Smooth muscle cell (in vitro differentiated cells): ENCODE measurements around the gene FRMD8. TPM values are rescaled to one million over a fixed set of nuclear protein-coding genes. Genes with fewer than 3 reads are reported as not detected.
A peak's percentile ranks its signal among the peaks of the same experiment; 100 is the strongest.

Experiments
- DNase-seq: peaks from one replicate; lab custom pipeline; 2025; ENCODE audit not compliant: unreplicated experiment; lab: John Stamatoyannopoulos, UW
- H2AFZ ChIP-seq: fragments of 200-600 bp; sonication (generic); 2 replicates; pipeline ENCODE4 v1.6.0; 2016; ENCODE audit warnings: antibody characterized with exemption, low read depth, mild to moderate bottlenecking
- H3F3A ChIP-seq: fragments of 200-600 bp; sonication (generic); 2 replicates; pipeline ENCODE4 v1.6.0; 2017; ENCODE audit warnings: antibody characterized with exemption, low read depth
- H3K27ac ChIP-seq: fragments of 200-600 bp; sonication (generic); 2 replicates; pipeline ENCODE4 v1.5.1; 2016; ENCODE audit warnings: low read depth, mild to moderate bottlenecking
- H3K27me3 ChIP-seq: fragments of 200-600 bp; sonication (generic); 2 replicates; pipeline ENCODE4 v1.6.1; 2016; ENCODE audit warnings: low read depth, mild to moderate bottlenecking
- H3K36me3 ChIP-seq: fragments of 200-600 bp; sonication (generic); 2 replicates; pipeline ENCODE4 v1.5.1; 2016; ENCODE audit warnings: low read depth
- H3K4me1 ChIP-seq: fragments of 200-600 bp; sonication (generic); 2 replicates; pipeline ENCODE4 v1.5.1; 2016; ENCODE audit warnings: low read depth
- H3K4me2 ChIP-seq: fragments of 200-600 bp; sonication (generic); 2 replicates; pipeline ENCODE4 v1.6.0; 2016; ENCODE audit warnings: mild to moderate bottlenecking
- H3K4me3 ChIP-seq: fragments of 200-600 bp; sonication (generic); 2 replicates; pipeline ENCODE4 v1.5.1; 2016; ENCODE audit warnings: mild to moderate bottlenecking
- H3K79me2 ChIP-seq: fragments of 200-600 bp; sonication (generic); 2 replicates; pipeline ENCODE4 v1.6.0; 2016; ENCODE audit warnings: low read depth, mild to moderate bottlenecking
- H3K9ac ChIP-seq: fragments of 200-600 bp; sonication (generic); 2 replicates; pipeline ENCODE4 v1.6.0; 2016; ENCODE audit warnings: low read depth
- H3K9me3 ChIP-seq: fragments of 200-600 bp; sonication (generic); replicated peaks from 2 replicates; pipeline ENCODE4 v1.5.1; 2016; ENCODE audit warnings: low read depth
- H4K20me1 ChIP-seq: fragments of 200-600 bp; sonication (generic); 2 replicates; pipeline ENCODE4 v1.6.0; 2016; ENCODE audit warnings: low read depth
- CTCF ChIP-seq: fragments of 200-600 bp; sonication (generic); IDR thresholded peaks from 2 replicates; pipeline ENCODE4 v1.5.1; 2017; ENCODE audit warnings: borderline replicate concordance, mild to moderate bottlenecking, antibody characterized with exemption; ENCODE audit not compliant: insufficient read depth, poor library complexity, severe bottlenecking
- WGBS: methylation state at CpG from one replicate; pipeline ENCODE4 v1.1.7; 2016; ENCODE audit warnings: low lambda C conversion rate; 5-methylcytosine and 5-hydroxymethylcytosine counted together
- polyA plus RNA-seq: library from polyadenylated mRNA; unstranded; fragments of >200 nt; fragmentation: Nextera tagmentation; extraction: Ambion mirVana; gene quantifications from 2 replicates; pipeline ENCODE4 v1.2.1, GENCODE V29; 2016
- total RNA-seq: library from RNA; depleted of rRNA; stranded (reverse); fragments of >200 nt; gene quantifications from 2 replicates; pipeline ENCODE4 v1.2.3, GENCODE V29; 2014

The FRMD8 gene, protein sequence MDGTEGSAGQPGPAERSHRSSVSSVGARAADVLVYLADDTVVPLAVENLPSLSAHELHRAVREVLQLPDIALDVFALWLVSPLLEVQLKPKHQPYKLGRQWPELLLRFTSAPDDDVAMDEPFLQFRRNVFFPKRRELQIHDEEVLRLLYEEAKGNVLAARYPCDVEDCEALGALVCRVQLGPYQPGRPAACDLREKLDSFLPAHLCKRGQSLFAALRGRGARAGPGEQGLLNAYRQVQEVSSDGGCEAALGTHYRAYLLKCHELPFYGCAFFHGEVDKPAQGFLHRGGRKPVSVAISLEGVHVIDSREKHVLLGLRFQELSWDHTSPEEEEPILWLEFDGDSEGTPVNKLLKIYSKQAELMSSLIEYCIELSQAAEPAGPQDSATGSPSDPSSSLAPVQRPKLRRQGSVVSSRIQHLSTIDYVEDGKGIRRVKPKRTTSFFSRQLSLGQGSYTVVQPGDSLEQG
- 16.7 and 19.1 TPM in 2 replicates for total RNA-seq
- 37.8 and 40.8 TPM in 2 replicates for polyA plus RNA-seq

DNA sequence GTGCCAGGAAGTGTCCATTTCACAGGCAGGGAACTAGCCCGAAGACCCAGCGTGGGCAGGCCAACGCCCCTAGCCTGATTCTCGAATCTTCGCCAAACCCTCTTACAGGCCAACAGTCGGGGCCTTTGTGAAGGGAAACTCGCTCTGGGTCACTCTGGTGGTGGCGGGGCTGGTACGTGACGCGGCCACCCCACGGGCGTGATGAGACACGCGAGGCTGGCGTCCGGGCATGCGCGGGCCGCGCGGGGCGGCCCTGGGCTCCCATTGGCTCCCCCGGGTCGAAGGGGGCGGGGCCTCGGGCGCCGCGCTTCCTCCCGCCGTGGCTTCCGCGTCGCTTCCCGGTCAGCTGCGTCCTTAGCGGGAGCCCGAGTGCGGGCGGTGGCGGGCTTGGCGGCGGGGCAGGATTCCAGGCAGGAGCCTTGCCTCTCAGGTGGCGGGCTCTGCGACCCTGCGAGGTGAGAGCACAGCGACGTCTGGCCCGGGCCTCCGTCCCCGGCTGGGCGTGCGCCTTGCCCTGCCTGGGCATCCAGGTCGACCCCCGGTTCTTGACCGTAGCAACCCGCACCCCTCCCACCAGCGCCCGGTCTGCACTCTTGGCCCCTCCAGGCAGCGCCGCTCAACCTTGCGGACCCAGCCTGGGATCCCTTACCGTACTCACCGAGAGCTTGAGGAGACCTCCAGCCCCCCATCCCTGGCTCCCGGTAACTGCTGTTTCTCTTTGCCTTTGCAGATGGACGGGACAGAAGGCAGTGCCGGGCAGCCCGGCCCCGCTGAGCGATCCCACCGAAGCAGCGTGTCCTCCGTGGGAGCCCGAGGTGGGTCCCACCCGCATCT lies at the start of gene FRMD8:
Gene FRMD8, plus strand, starts transcription at position 331 of the 834 bp plus-strand sequence. Its CDS starts 400 bp downstream, at position 731.
- peaks cover 40% of the 10 kb centered on the region for H3F3A ChIP-seq
- H3K4me3 ChIP-seq: peak within 1 kb of the TSS; percentile 95
- H3K9ac ChIP-seq: peak within 1 kb of the TSS; percentile 91
- H3K4me1 ChIP-seq: peaks cover 39% of the 10 kb centered on the region
- H4K20me1 ChIP-seq: peaks cover 16% of the 10 kb centered on the region
- peaks cover 48% of the 10 kb centered on the region for H3K79me2 ChIP-seq
- no peaks in the 10 kb centered on the region for H3K27me3 ChIP-seq
- DNase-seq: peak; percentile 86
- no peak for TF ChIP-seq CTCF
- peak within 1 kb of the TSS; percentile 41 for H2AFZ ChIP-seq
- H3K9me3 ChIP-seq: no peaks in the 10 kb centered on the region
- peak within 1 kb of the TSS; percentile 97 for H3K27ac ChIP-seq
- WGBS: 7% methylated on average over 51 of the region's 76 CpGs
- peak within 1 kb of the TSS; percentile 100 for H3K4me2 ChIP-seq
- no peaks in the 10 kb centered on the region for H3K36me3 ChIP-seq

DNA sequence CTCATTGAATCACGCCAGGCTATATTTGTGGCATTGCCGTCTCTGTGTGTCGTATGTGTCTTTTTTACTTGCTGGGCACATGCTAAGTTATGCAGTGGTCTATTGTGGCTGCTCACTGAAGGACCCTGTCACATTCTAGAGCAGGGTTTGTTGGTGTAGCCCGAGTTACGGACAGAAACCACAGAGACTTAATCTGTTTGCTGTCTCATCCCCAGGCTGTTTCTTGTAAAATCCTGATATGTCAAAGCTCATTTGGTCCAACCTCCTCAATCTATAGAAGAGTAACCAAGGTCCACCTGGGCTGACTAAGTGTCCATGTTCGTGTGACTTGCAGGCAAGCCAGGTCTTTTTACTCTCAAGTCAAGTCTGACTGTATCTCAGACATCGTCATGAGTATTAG lies 47.8 kb upstream of the FRMD8 start:
- H3K4me1 ChIP-seq: peaks cover 10% of the 10 kb centered on the region
- WGBS: 80% methylated on average over 7 of the region's 7 CpGs

GRCh38 chr11:65340226-65340625 lies 46.2 kb upstream of the FRMD8 start:
- no peak for TF ChIP-seq CTCF
- H3K36me3 ChIP-seq: no peaks in the 10 kb centered on the region
- no peak overlapping the region for H3K9ac ChIP-seq
- no peak overlapping the region for H3K27ac ChIP-seq
- peaks cover 89% of the 10 kb centered on the region for H4K20me1 ChIP-seq
- H3F3A ChIP-seq: peaks cover 9% of the 10 kb centered on the region
- no peak overlapping the region for H2AFZ ChIP-seq
- H3K79me2 ChIP-seq: peaks cover 53% of the 10 kb centered on the region
- no peaks in the 10 kb centered on the region for H3K9me3 ChIP-seq
- peaks cover 6% of the 10 kb centered on the region for H3K4me1 ChIP-seq
- H3K4me2 ChIP-seq: no peak overlapping the region
- DNase-seq: no peak
- no peaks in the 10 kb centered on the region for H3K27me3 ChIP-seq
- 97% methylated on average over 11 of the region's 11 CpGs for WGBS
- no peak overlapping the region for H3K4me3 ChIP-seq

More for the DNA sequence above, 47.8 kb upstream of the FRMD8 start:
- no peaks in the 10 kb centered on the region for H3K36me3 ChIP-seq
- peaks cover 9% of the 10 kb centered on the region for H3F3A ChIP-seq
- no peak overlapping the region for H2AFZ ChIP-seq
- H3K9ac ChIP-seq: no peak overlapping the region
- no peak overlapping the region for H3K4me2 ChIP-seq
- H3K27me3 ChIP-seq: no peaks in the 10 kb centered on the region
- no peaks in the 10 kb centered on the region for H3K9me3 ChIP-seq
- no peak overlapping the region for H3K27ac ChIP-seq
- no peak overlapping the region for H3K4me3 ChIP-seq
- H3K79me2 ChIP-seq: peaks cover 68% of the 10 kb centered on the region
- no peak for DNase-seq
- peaks cover 88% of the 10 kb centered on the region for H4K20me1 ChIP-seq
- TF ChIP-seq CTCF: no peak
